OCI-LY1 (cell line): ENCODE results near the gene MKKS.

Source experiments
- H2AFZ ChIP-seq: fragments of 200-600 bp; sonication (generic), shearing (Covaris generic); 2 replicates; pipeline ENCODE4 v1.6.0; 2014; ENCODE audit warnings: antibody characterized with exemption, mild to moderate bottlenecking, low read length
- H3F3A ChIP-seq: fragments of 200-600 bp; sonication (generic), shearing (Covaris generic); 2 replicates; pipeline ENCODE4 v1.6.0; 2014; ENCODE audit warnings: mild to moderate bottlenecking, antibody characterized with exemption, low read length, moderate library complexity; ENCODE audit not compliant: insufficient read depth
- H3K27ac ChIP-seq: fragments of 200-600 bp; sonication (generic); 2 replicates; pipeline ENCODE4 v1.5.1; 2014; ENCODE audit warnings: low read length, mixed run types, mild to moderate bottlenecking, low read depth; ENCODE audit not compliant: poor library complexity, severe bottlenecking
- H3K27me3 ChIP-seq: fragments of 200-600 bp; sonication (generic); 2 replicates; pipeline ENCODE4 v1.6.0; 2014; ENCODE audit warnings: antibody characterized with exemption, mild to moderate bottlenecking, low read length, moderate library complexity; ENCODE audit not compliant: insufficient read depth
- H3K36me3 ChIP-seq: fragments of 200-600 bp; sonication (generic); 2 replicates; pipeline ENCODE4 v1.6.1; 2014; ENCODE audit warnings: mild to moderate bottlenecking, antibody characterized with exemption, low read length, moderate library complexity, mixed read lengths; ENCODE audit not compliant: insufficient read depth
- H3K4me1 ChIP-seq: fragments of 200-600 bp; sonication (generic); 2 replicates; pipeline ENCODE4 v1.5.1; 2014; ENCODE audit warnings: mild to moderate bottlenecking, low read length, moderate library complexity; ENCODE audit not compliant: insufficient read depth, severe bottlenecking
- H3K4me2 ChIP-seq: fragments of 200-600 bp; sonication (generic), shearing (Covaris generic); 2 replicates; pipeline ENCODE4 v1.6.1; 2014; ENCODE audit warnings: low read length
- H3K4me3 ChIP-seq: fragments of 200-600 bp; sonication (generic); 2 replicates; pipeline ENCODE4 v1.5.1; 2014; ENCODE audit warnings: low read length, low read depth, mild to moderate bottlenecking, mixed read lengths; ENCODE audit not compliant: poor library complexity, severe bottlenecking
- H3K79me2 ChIP-seq: fragments of 200-600 bp; shearing (Covaris generic); 2 replicates; pipeline ENCODE4 v1.6.1; 2016; ENCODE audit warnings: mixed run types, low read length, mixed read lengths; ENCODE audit not compliant: insufficient read depth
- H3K9ac ChIP-seq: fragments of 200-600 bp; sonication (generic), shearing (Covaris generic); 2 replicates; pipeline ENCODE4 v1.6.1; 2014; ENCODE audit warnings: mild to moderate bottlenecking, low read length, mixed read lengths
- H3K9me2 ChIP-seq: fragments of 200-600 bp; sonication (generic), shearing (Covaris generic); 2 replicates; pipeline ENCODE4 v1.6.1; 2014; ENCODE audit warnings: low read depth, mild to moderate bottlenecking, low read length, mixed read lengths
- H3K9me3 ChIP-seq: fragments of 200-600 bp; shearing (Covaris generic); 2 replicates; pipeline ENCODE4 v1.6.1; 2014; ENCODE audit warnings: low read length, mixed read lengths
- H4K20me1 ChIP-seq: fragments of 200-600 bp; sonication (generic), shearing (Covaris generic); 2 replicates; pipeline ENCODE4 v1.6.0; 2016; ENCODE audit warnings: mild to moderate bottlenecking, low read length; ENCODE audit not compliant: insufficient read depth
- EZH2 ChIP-seq: fragments of 200-600 bp; sonication (generic), shearing (Covaris generic); IDR thresholded peaks from 2 replicates; pipeline ENCODE4 v1.8.0; 2017; ENCODE audit warnings: borderline replicate concordance, mixed run types, mild to moderate bottlenecking, antibody characterized with exemption, low read length, moderate library complexity, mixed read lengths
- TF ChIP-seq, protein P1 (sequence below): fragments of 200-600 bp; sonication (generic), shearing (Covaris generic); IDR thresholded peaks from 2 replicates; pipeline ENCODE4 v1.5.1; 2017; ENCODE audit warnings: mild to moderate bottlenecking, antibody characterized with exemption, low read length, moderate library complexity, mixed read lengths

The MKKS gene

DNA sequence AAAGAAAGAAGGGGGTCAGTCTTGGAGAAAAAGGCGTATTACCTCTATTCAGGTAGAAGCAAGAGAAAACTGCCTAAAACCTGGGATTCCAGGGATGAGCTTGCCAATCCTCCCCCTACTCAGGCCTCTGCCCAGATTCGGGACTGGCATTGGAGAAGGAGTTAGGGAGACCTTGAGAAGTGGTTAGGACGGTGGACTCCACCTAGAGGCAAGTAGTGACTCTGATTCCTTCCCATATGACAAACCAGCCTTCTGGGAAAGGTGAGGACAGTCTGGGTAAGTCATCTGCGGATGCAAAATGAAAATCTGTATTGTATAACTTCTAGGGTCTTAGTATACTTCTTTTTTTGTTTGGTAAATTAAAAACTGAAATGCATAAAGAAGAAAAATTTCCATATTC, 44.9 kb upstream of the MKKS start:
- no peaks in the 10 kb centered on the region for H3K9me2 ChIP-seq
- no peaks in the 10 kb centered on the region for H3K79me2 ChIP-seq
- H3K9me3 ChIP-seq, result no peaks in the 10 kb centered on the region
- H3F3A ChIP-seq, result no peaks in the 10 kb centered on the region
- H3K4me3 ChIP-seq, result no peak overlapping the region
- no peak overlapping the region for H3K27ac ChIP-seq
- no peak for TF ChIP-seq EZH2
- TF ChIP-seq, protein P1, sequence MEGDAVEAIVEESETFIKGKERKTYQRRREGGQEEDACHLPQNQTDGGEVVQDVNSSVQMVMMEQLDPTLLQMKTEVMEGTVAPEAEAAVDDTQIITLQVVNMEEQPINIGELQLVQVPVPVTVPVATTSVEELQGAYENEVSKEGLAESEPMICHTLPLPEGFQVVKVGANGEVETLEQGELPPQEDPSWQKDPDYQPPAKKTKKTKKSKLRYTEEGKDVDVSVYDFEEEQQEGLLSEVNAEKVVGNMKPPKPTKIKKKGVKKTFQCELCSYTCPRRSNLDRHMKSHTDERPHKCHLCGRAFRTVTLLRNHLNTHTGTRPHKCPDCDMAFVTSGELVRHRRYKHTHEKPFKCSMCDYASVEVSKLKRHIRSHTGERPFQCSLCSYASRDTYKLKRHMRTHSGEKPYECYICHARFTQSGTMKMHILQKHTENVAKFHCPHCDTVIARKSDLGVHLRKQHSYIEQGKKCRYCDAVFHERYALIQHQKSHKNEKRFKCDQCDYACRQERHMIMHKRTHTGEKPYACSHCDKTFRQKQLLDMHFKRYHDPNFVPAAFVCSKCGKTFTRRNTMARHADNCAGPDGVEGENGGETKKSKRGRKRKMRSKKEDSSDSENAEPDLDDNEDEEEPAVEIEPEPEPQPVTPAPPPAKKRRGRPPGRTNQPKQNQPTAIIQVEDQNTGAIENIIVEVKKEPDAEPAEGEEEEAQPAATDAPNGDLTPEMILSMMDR, result no peak; the same call in 1 of the 2 replicates
- no peak overlapping the region for H3K9ac ChIP-seq
- no peaks in the 10 kb centered on the region for H4K20me1 ChIP-seq
- H3K27me3 ChIP-seq, result no peaks in the 10 kb centered on the region
- H3K4me2 ChIP-seq, result no peak overlapping the region
- no peaks in the 10 kb centered on the region for H3K36me3 ChIP-seq
- peaks cover 15% of the 10 kb centered on the region for H3K4me1 ChIP-seq
- no peak overlapping the region for H2AFZ ChIP-seq

DNA sequence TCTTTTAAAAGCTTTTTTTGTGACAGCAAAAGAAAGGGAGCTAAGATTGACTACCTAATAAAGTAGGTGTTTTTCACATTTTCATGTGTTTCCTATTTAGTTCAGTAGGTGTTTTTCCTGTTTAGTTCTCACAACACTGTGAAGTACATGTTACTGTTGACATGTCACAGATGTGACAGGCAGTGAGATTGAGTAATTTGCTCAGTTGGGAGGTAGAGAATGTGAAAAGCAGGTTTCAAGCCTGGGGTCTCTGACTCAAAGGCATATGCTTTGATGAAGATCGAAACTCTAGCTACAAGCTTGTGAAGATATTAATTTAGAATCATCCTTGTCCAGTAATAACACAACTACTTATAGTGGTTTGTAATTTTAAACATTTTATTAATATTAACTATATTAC, 44.2 kb upstream of the MKKS start:
- no peaks in the 10 kb centered on the region for H4K20me1 ChIP-seq
- H3K36me3 ChIP-seq, result no peaks in the 10 kb centered on the region
- H3K27ac ChIP-seq, result no peak overlapping the region
- H3K9me2 ChIP-seq, result no peaks in the 10 kb centered on the region
- no peaks in the 10 kb centered on the region for H3K27me3 ChIP-seq
- no peaks in the 10 kb centered on the region for H3K9me3 ChIP-seq
- no peak overlapping the region for H3K4me2 ChIP-seq
- no peak overlapping the region for H2AFZ ChIP-seq
- H3F3A ChIP-seq, result no peaks in the 10 kb centered on the region
- TF ChIP-seq EZH2, result no peak
- TF ChIP-seq, protein P1, result no peak
- H3K79me2 ChIP-seq, result no peaks in the 10 kb centered on the region
- no peak overlapping the region for H3K4me3 ChIP-seq
- H3K4me1 ChIP-seq, result peaks cover 15% of the 10 kb centered on the region
- H3K9ac ChIP-seq, result no peak overlapping the region

DNA sequence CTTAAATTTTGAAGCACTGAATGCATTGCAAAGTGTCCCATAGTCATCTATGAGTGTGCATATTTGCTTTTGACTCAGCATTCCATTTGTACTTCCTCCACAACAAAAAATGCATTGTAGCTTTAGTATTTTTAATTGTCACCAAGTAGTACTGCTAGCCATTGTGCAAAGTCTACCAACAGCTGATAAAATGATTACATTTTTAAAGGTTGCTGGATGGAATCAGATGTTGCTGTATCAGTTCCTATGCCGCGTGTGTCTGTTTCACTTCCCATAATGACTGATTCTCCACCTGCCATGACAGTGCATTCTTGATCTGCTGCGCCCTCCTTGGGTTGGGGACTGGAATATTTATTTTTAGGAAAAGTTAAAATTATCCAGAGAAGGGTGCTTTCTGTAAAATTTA, 42.3 kb upstream of the MKKS start:
- Histone ChIP-seq H3K36me3 (no peaks in the 10 kb centered on the region), H2AFZ (no peak overlapping the region), H3K4me3 (no peak overlapping the region), H3K9me2 (no peaks in the 10 kb centered on the region), H3F3A (no peaks in the 10 kb centered on the region), H4K20me1 (no peaks in the 10 kb centered on the region), H3K27me3 (no peaks in the 10 kb centered on the region), H3K9ac (no peak overlapping the region), H3K4me1 (peaks cover 15% of the 10 kb centered on the region), H3K4me2 (peak overlapping the region; percentile 15; the same call in 1 of the 2 replicates), H3K9me3 (no peaks in the 10 kb centered on the region), H3K79me2 (no peaks in the 10 kb centered on the region), H3K27ac (peak overlapping the region; percentile 26)
- TF ChIP-seq, protein P1, result peak; percentile 28; the same call in 1 of the 2 replicates
- TF ChIP-seq EZH2, result no peak
